ENCODE data around the gene IQCK. TPM values are rescaled to one million over a fixed set of nuclear protein-coding genes. Genes with fewer than 3 reads are reported as not detected.

Gene IQCK
- total RNA-seq, 2 experiments from 2014 or later, result 0.66 to 0.82 TPM

DNA sequence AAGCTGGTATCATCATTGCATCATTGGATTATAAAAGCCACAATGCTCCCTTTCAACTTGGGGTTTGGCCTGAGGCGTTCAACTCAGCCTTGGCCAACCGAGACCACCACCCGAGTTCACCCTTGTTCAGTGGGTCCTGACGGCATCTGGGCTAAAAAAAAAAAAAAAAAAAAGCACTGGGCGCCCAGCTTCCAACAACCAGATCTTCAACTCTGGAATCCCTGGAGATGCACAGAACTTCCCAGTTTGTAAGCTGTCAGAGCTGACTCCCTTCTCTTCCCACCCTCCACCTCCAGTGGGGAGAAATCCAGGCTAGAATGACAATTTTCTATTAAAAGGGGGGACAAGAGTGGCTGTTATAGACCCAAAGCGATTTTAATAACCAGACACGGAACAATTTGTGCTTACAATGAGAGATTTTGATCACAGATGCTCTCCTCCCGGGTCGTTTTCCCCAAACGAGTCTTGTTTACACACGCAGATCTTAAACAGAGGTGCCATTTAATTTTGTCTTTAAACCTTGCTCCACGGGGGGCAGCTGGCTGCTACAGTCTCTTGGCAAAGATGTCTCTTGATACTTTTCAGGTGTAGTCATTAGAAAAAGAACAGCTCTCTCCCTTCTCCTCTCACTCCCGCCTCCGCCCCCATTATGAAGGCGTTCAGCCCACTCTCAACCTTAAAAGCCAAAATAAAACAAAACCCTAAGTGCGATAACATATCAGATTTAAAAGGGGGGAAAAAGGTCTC is 139.7 kb downstream of the IQCK start:
- H3K4me1 Mint-ChIP-seq, result no peaks in the 10 kb centered on the region
- H3K27ac Mint-ChIP-seq, result no peak overlapping the region
- DNase-seq (no peak), ATAC-seq (no peak)
- CTCF ChIA-PET, result no interaction called here
- no peaks in the 10 kb centered on the region for H3K27me3 Mint-ChIP-seq
- H3K9me3 Mint-ChIP-seq (ENCODE audit: low read depth), result no peaks in the 10 kb centered on the region
- H3K4me3 Mint-ChIP-seq, result no peak overlapping the region
- H3K36me3 Mint-ChIP-seq, result no peaks in the 10 kb centered on the region

- CTCF ChIA-PET, result no interaction called here
- Mint-ChIP-seq H3K27ac (no peak overlapping the region), H3K36me3 (no peaks in the 10 kb centered on the region), H3K4me1 (no peaks in the 10 kb centered on the region), H3K4me3 (no peak overlapping the region), H3K9me3 (ENCODE audit: low read depth) (no peaks in the 10 kb centered on the region), H3K27me3 (no peaks in the 10 kb centered on the region)
- ATAC-seq (no peak), DNase-seq (no peak)
These were observed 140.4 kb downstream of the IQCK start for GRCh38 chr16:19858340-19859018.

- CTCF ChIA-PET, result no interaction called here
- Mint-ChIP-seq H3K36me3 (no peaks in the 10 kb centered on the region), H3K9me3 (ENCODE audit: low read depth) (no peaks in the 10 kb centered on the region), H3K27me3 (no peaks in the 10 kb centered on the region), H3K4me1 (no peaks in the 10 kb centered on the region), H3K4me3 (no peak overlapping the region), H3K27ac (no peak overlapping the region)
- no peak for ATAC-seq
- no peak for DNase-seq
These were observed 141.1 kb downstream of the IQCK start for GRCh38 chr16:19859166-19859565.

- Mint-ChIP-seq H3K4me3 (no peak overlapping the region), H3K9me3 (ENCODE audit: low read depth) (no peaks in the 10 kb centered on the region), H3K27ac (no peak overlapping the region), H3K36me3 (no peaks in the 10 kb centered on the region), H3K4me1 (no peaks in the 10 kb centered on the region), H3K27me3 (no peaks in the 10 kb centered on the region)
- ATAC-seq, result no peak
- no peak for DNase-seq
- CTCF ChIA-PET, result no interaction called here
These were observed 141.5 kb downstream of the IQCK start for GRCh38 chr16:19859603-19860002.

DNA sequence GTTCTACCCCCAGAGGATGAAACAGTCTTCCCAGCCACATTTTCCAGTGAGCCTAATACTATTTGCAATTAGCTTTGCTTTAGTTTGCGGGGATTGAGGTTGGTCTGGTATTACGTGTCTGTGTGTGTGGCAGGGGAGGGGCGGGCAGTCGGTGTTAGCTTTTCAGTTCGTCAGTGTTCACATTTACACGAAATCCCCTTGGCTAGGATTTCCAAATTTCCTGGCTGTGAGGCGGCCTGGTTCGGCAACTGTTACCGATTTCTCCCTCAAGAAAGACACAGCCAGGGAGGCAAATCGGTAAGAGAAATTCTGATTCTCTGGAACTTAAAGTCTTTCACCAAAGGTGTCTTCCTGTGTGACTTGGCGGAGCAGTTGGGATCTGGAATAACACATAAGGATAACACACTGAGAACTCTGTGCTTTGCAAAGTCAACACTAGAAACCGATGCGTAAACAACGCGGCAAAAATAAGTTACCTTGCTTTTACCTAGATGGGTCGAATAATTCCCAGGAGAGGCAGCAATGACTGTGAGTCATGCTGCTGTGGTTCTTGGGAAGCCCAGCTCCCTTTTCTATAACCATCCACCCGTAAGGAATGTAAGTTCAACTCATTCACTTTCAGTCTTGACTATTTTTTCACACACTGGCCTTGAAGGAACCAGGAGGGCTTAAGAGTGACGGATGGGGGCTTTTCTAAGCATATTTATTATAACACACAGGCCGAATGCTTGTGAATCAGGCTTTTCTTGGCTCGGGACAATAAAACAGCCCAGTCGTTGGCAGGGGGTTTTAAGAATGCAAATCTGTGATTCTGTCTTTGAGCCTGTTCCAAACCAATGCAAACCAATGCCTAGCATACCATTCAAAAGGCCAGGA is 142.3 kb downstream of the IQCK start:
- Mint-ChIP-seq H3K4me1 (no peaks in the 10 kb centered on the region), H3K27me3 (no peaks in the 10 kb centered on the region), H3K36me3 (no peaks in the 10 kb centered on the region), H3K27ac (no peak overlapping the region), H3K9me3 (ENCODE audit: low read depth) (no peaks in the 10 kb centered on the region), H3K4me3 (no peak overlapping the region)
- ATAC-seq, result no peak
- CTCF ChIA-PET, result no interaction called here
- no peak for DNase-seq

DNA sequence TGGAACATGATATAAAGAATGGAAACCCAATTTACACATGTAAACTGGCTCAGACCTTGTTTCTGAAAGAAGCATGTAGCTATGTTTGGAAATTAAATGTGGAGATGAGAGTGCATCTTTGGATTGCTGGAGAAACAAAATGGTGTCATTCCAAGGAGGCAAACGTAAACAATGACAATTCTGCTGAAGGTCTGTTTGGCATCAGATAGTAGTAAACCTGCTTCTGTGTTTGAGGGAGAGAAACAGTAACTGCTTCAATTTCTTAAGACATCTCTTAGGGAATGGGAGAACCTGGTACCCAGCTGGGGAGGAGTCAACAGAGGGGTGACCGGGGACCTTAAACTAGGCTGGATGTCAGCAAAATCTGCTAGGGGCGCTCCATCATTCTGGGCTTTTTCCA is 143.1 kb downstream of the IQCK start:
- no peaks in the 10 kb centered on the region for H3K27me3 Mint-ChIP-seq
- H3K36me3 Mint-ChIP-seq, result no peaks in the 10 kb centered on the region
- no peak overlapping the region for H3K4me3 Mint-ChIP-seq
- H3K4me1 Mint-ChIP-seq, result no peaks in the 10 kb centered on the region
- no peak overlapping the region for H3K27ac Mint-ChIP-seq
- DNase-seq (no peak), ATAC-seq (no peak)
- no peaks in the 10 kb centered on the region for H3K9me3 Mint-ChIP-seq (ENCODE audit: low read depth)
- CTCF ChIA-PET, result no interaction called here

- Mint-ChIP-seq H3K36me3 (no peaks in the 10 kb centered on the region), H3K9me3 (ENCODE audit: low read depth) (no peaks in the 10 kb centered on the region), H3K27ac (no peak overlapping the region), H3K4me3 (no peak overlapping the region), H3K27me3 (no peaks in the 10 kb centered on the region), H3K4me1 (no peaks in the 10 kb centered on the region)
- no peak for DNase-seq
- CTCF ChIA-PET, result interaction anchor here (0.5 kb wide), 1 partner anchor 604 kb away, joined by 3 read pairs; no protein-coding TSS in a partner anchor
- no peak for ATAC-seq
These were observed 143.8 kb downstream of the IQCK start for GRCh38 chr16:19861811-19862327.

GRCh38 chr16:19863990-19864389 is 145.9 kb downstream of the IQCK start:
- no peaks in the 10 kb centered on the region for H3K9me3 Mint-ChIP-seq (ENCODE audit: low read depth)
- H3K4me1 Mint-ChIP-seq, result no peaks in the 10 kb centered on the region
- no peak overlapping the region for H3K4me3 Mint-ChIP-seq
- H3K27me3 Mint-ChIP-seq, result no peaks in the 10 kb centered on the region
- H3K36me3 Mint-ChIP-seq, result no peaks in the 10 kb centered on the region
- DNase-seq (no peak), ATAC-seq (no peak)
- CTCF ChIA-PET, result no interaction called here
- H3K27ac Mint-ChIP-seq, result no peak overlapping the region

DNA sequence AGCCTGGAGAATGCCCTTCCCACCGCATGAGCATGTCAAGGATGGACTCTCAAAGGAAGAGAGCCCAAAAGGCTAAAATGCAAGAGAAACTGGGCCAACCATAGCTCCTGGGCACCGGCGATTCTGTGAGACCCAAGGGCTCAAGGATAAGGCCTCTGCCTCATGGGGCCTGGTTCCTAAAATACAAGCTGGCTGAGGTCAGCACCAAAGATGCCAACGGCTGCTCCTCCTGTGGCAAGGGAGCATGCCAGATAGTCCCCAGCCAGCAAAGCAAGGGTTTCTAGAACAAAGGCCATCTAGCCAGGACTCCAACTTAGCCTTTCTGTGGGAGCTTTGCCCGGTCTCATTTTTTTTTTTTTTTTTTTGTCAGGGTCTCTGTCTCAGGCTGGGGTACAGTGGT is 146.5 kb downstream of the IQCK start:
- Mint-ChIP-seq H3K9me3 (ENCODE audit: low read depth) (no peaks in the 10 kb centered on the region), H3K27me3 (no peaks in the 10 kb centered on the region), H3K4me1 (no peaks in the 10 kb centered on the region), H3K36me3 (no peaks in the 10 kb centered on the region), H3K27ac (no peak overlapping the region), H3K4me3 (no peak overlapping the region)
- DNase-seq, result no peak
- ATAC-seq, result no peak
- CTCF ChIA-PET, result no interaction called here

DNA sequence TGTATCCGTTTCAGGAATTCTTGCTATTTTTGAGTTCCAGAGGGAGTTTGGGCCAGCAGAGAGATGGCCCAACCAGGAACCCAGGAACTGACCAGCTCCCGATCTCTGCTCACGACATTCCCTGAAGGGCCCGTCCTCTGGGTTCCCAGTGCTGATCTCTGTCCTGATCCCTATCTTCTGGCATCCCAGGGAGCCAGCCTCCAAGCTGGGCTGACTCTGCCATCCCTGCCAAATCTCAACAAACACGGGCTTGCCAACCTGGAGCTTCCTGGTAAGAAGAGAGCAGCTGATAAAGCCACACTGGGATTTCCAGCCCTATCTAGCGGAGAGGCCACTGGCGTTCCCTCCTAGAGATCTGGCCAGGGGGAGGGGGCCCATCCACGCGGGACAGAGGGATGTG is 150.3 kb downstream of the IQCK start:
- Mint-ChIP-seq H3K27ac (no peak overlapping the region), H3K4me3 (no peak overlapping the region), H3K27me3 (no peaks in the 10 kb centered on the region), H3K36me3 (no peaks in the 10 kb centered on the region), H3K4me1 (no peaks in the 10 kb centered on the region), H3K9me3 (ENCODE audit: low read depth) (no peaks in the 10 kb centered on the region)
- no peak for ATAC-seq
- DNase-seq, result no peak
- CTCF ChIA-PET, result no interaction called here

GRCh38 chr16:19871721-19872120 is 153.7 kb downstream of the IQCK start:
- DNase-seq, result no peak
- Mint-ChIP-seq H3K27me3 (peaks cover 11% of the 10 kb centered on the region), H3K9me3 (ENCODE audit: low read depth) (no peaks in the 10 kb centered on the region), H3K36me3 (no peaks in the 10 kb centered on the region), H3K27ac (no peak overlapping the region), H3K4me1 (no peaks in the 10 kb centered on the region), H3K4me3 (no peak overlapping the region)
- CTCF ChIA-PET, result no interaction called here
- ATAC-seq, result no peak

- no peak for DNase-seq
- H3K9me3 Mint-ChIP-seq (ENCODE audit: low read depth), result no peaks in the 10 kb centered on the region
- no peak overlapping the region for H3K4me3 Mint-ChIP-seq
- no peaks in the 10 kb centered on the region for H3K36me3 Mint-ChIP-seq
- H3K4me1 Mint-ChIP-seq, result no peaks in the 10 kb centered on the region
- peaks cover 11% of the 10 kb centered on the region for H3K27me3 Mint-ChIP-seq
- H3K27ac Mint-ChIP-seq, result no peak overlapping the region
- ATAC-seq, result no peak
- CTCF ChIA-PET, result interaction anchor here (1.2 kb wide), 1 partner anchor 35 kb away, joined by 3 read pairs; no protein-coding TSS in a partner anchor
These were observed 154.2 kb downstream of the IQCK start for GRCh38 chr16:19872179-19872863.

DNA sequence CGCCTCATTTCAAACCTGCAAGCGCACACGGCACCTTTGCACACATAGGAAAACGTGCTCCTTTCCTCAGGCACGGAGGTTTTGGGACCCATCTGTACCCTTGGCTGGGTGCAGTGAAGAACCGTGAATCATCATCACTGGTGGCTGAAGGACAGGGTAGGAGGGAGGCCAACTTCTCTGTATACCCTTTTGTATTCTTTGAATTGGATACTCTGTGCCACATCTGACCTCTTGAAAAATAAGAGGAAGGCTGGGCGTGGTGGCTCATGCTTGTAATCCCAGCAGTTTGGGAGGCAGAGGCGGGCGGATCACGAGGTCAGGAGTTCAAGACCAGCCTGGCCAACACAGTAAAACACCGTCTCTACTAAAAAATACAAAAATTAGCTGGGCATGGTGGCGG is 154.9 kb downstream of the IQCK start:
- DNase-seq (no peak), ATAC-seq (no peak)
- Mint-ChIP-seq H3K27me3 (peaks cover 11% of the 10 kb centered on the region), H3K27ac (no peak overlapping the region), H3K36me3 (no peaks in the 10 kb centered on the region), H3K4me3 (no peak overlapping the region), H3K9me3 (ENCODE audit: low read depth) (no peaks in the 10 kb centered on the region), H3K4me1 (no peaks in the 10 kb centered on the region)
- CTCF ChIA-PET, result interaction anchor here (1.2 kb wide), 1 partner anchor 35 kb away, joined by 3 read pairs; no protein-coding TSS in a partner anchor
